CD4-positive, alpha-beta memory T cell (primary cell): Measurements from ENCODE around the gene RGSL1. TPM values are rescaled to one million over a fixed set of nuclear protein-coding genes. Genes with fewer than 3 reads are reported as not detected.

Experiments used
- CTCF ChIA-PET: fragments of 350-600 bp; sonication (Branson Sonifier 250); formaldehyde crosslinking; loops from one replicate; lab custom pipeline; 2021; ENCODE audit warnings: inconsistent platforms; ENCODE audit not compliant: partially characterized antibody; lab: Charles Lee
- POLR2A ChIA-PET: fragments of 350-600 bp; sonication (Branson Sonifier 250); formaldehyde crosslinking; loops from one replicate; lab custom pipeline; 2021; ENCODE audit not compliant: partially characterized antibody; lab: Charles Lee
- DNase-seq, 5 donors: peaks; one replicate each; pipeline versions ENCODE4 v3.0.0 to v3.0.0-alpha.2; 2020 to 2022; ENCODE audit warnings: mixed read lengths in 1 of 5
- H3K27ac ChIP-seq: one replicate; pipeline ENCODE4 v1.7.0; 2013; ENCODE audit warnings: low read depth, low read length
- H3K27me3 ChIP-seq: 2 replicates; pipeline ENCODE4 v1.7.0; 2013; ENCODE audit warnings: mild to moderate bottlenecking, low read length, moderate library complexity; ENCODE audit not compliant: insufficient read depth
- H3K36me3 ChIP-seq: 2 replicates; pipeline ENCODE4 v1.7.0; 2013; ENCODE audit warnings: mild to moderate bottlenecking, low read length, moderate library complexity; ENCODE audit not compliant: insufficient read depth
- H3K4me1 ChIP-seq: 2 replicates; pipeline ENCODE4 v1.7.0; 2013; ENCODE audit warnings: mild to moderate bottlenecking, low read length, moderate library complexity; ENCODE audit not compliant: insufficient read depth
- H3K4me3 ChIP-seq, 2 donors: one replicate each; pipeline ENCODE4 v1.7.0; 2013; ENCODE audit warnings: low read length in 2 of 2, mild to moderate bottlenecking in 1 of 2
- H3K9me3 ChIP-seq, 2 donors: one replicate each; pipeline ENCODE4 v1.7.0; 2013; ENCODE audit warnings: low read length in 2 of 2, control low read depth in 1 of 2; ENCODE audit not compliant: control insufficient read depth in 1 of 2
- H3K27ac Mint-ChIP-seq, 7 donors: one replicate each; pipeline ENCODE4 v1.8.0; 2020 to 2021; ENCODE audit warnings: mixed read lengths in 7 of 7, mild to moderate bottlenecking in 6 of 7, inconsistent platforms in 3 of 7, moderate library complexity in 3 of 7
- H3K27me3 Mint-ChIP-seq, 2 donors: one replicate each; pipeline ENCODE4 v1.8.0; 2020 to 2021; ENCODE audit warnings: mixed read lengths in 2 of 2
- H3K36me3 Mint-ChIP-seq, 2 donors: one replicate each; pipeline ENCODE4 v1.8.0; 2020 to 2021; ENCODE audit warnings: mixed read lengths in 2 of 2, inconsistent platforms in 1 of 2, mild to moderate bottlenecking in 1 of 2
- H3K4me1 Mint-ChIP-seq, 4 donors: one replicate each; pipeline ENCODE4 v1.8.0; 2020 to 2021; ENCODE audit warnings: mixed read lengths in 4 of 4, mild to moderate bottlenecking in 1 of 4
- H3K4me3 Mint-ChIP-seq, 8 donors: one replicate each; pipeline ENCODE4 v1.8.0; 2020 to 2021; ENCODE audit warnings: mixed read lengths in 8 of 8, mild to moderate bottlenecking in 7 of 8, moderate library complexity in 6 of 8, inconsistent platforms in 3 of 8
- H3K9me3 Mint-ChIP-seq, 8 donors: one replicate each; pipeline ENCODE4 v1.8.0; 2020 to 2021; ENCODE audit warnings: mixed read lengths in 8 of 8, mild to moderate bottlenecking in 5 of 8, inconsistent platforms in 3 of 8, moderate library complexity in 1 of 8
- intact Hi-C: fragments of 100-400 bp; cut with micrococcal nuclease; formaldehyde crosslinking; loops from one replicate; pipeline ENCODE4 v1.15.1; 2023
- polyA plus RNA-seq, 2 donors: library from polyadenylated mRNA; unstranded; fragments of 300-500 nt; fragmentation: Illumina TruSeq; gene quantifications; one replicate each; pipeline ENCODE4 v1.2.3, GENCODE V29; 2021
- total RNA-seq, 2 experiments: library from RNA; stranded (reverse); gene quantifications; one replicate each; pipeline ENCODE4 v1.2.3, GENCODE V29; 2021

RGSL1 gene
- total and polyA plus RNA-seq, 4 experiments from 2014 or later: 0.07 TPM; not detected in 3

DNA sequence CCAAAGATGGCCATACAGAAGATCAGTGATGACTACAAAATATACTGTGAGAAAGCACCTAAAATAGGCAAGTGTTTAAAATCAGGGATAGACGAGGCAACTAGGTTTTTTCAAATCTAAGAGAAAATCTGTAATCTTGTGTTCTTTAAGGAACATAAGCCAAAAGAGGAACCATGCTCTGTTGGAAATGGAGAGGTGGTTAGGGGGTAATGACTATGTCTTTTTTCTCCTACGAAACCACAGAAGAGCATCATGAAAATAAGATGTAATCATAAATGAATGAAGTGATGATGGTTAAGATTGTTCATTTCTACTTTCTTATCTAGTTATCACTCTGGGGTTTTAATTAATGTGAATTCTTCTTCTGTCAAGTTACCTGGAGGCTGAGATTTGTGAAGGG is 43.1 kb downstream of the RGSL1 start:
- Histone ChIP-seq H3K27ac (no peak overlapping the region), H3K9me3 (no peaks in the 10 kb centered on the region), H3K4me3 (no peak overlapping the region), H3K4me1 (no peaks in the 10 kb centered on the region), H3K27me3 (no peaks in the 10 kb centered on the region), H3K36me3 (no peaks in the 10 kb centered on the region)
- H3K27ac Mint-ChIP-seq: no peak overlapping the region
- no peaks in the 10 kb centered on the region for H3K9me3 Mint-ChIP-seq
- H3K36me3 Mint-ChIP-seq: no peaks in the 10 kb centered on the region
- peaks cover 1 to 3% of the 10 kb centered on the region in 2 donors for H3K27me3 Mint-ChIP-seq
- ChIA-PET CTCF (no interaction called here), POLR2A (no interaction called here)
- H3K4me3 Mint-ChIP-seq: no peak overlapping the region
- intact Hi-C loops: no loop called here
- DNase-seq: no peak
- H3K4me1 Mint-ChIP-seq: no peaks in the 10 kb centered on the region

- no peaks in the 10 kb centered on the region for H3K9me3 ChIP-seq
- H3K36me3 Mint-ChIP-seq: no peaks in the 10 kb centered on the region
- POLR2A ChIA-PET: no interaction called here
- peaks cover 0 to 2% of the 10 kb centered on the region in 2 donors for H3K27me3 Mint-ChIP-seq
- H3K9me3 Mint-ChIP-seq: no peaks in the 10 kb centered on the region
- H3K4me1 ChIP-seq: no peaks in the 10 kb centered on the region
- H3K4me1 Mint-ChIP-seq: no peaks in the 10 kb centered on the region
- no peak for DNase-seq
- H3K36me3 ChIP-seq: no peaks in the 10 kb centered on the region
- H3K27me3 ChIP-seq: no peaks in the 10 kb centered on the region
- CTCF ChIA-PET: no interaction called here
- no peak overlapping the region for H3K27ac ChIP-seq
- no peak overlapping the region for H3K4me3 Mint-ChIP-seq
- no peak overlapping the region for H3K27ac Mint-ChIP-seq
- no peak overlapping the region for H3K4me3 ChIP-seq
- intact Hi-C loops: no loop called here
Observed at GRCh38 chr1:182495002-182495401, 45.1 kb downstream of the RGSL1 start.

DNA sequence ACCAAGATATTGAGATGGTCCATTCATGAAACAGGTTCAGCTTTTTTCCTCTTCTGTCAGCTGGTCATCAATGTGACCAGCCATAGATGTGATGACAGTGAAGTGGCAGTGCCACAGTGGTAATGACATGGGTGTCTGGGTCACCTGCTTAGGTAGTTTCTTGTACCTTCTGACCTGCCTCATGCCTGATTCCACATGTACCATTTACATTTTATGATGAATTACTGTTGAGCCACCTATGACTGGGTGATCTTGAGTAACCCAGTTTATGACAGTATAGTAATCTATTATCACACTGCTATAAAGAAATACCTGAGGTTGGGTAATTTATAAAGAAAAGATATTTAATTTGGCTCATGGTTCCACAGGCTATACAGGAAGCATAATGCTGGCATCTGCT is 45.7 kb downstream of the RGSL1 start:
- H3K27me3 ChIP-seq: no peaks in the 10 kb centered on the region
- no peaks in the 10 kb centered on the region for H3K36me3 ChIP-seq
- H3K36me3 Mint-ChIP-seq: no peaks in the 10 kb centered on the region
- peaks cover 0 to 2% of the 10 kb centered on the region in 2 donors for H3K27me3 Mint-ChIP-seq
- no peak overlapping the region for H3K4me3 ChIP-seq
- ChIA-PET CTCF (no interaction called here), POLR2A (no interaction called here)
- no peaks in the 10 kb centered on the region for H3K9me3 ChIP-seq
- H3K9me3 Mint-ChIP-seq: no peaks in the 10 kb centered on the region
- H3K27ac Mint-ChIP-seq: no peak overlapping the region
- H3K4me1 Mint-ChIP-seq: no peaks in the 10 kb centered on the region
- no peaks in the 10 kb centered on the region for H3K4me1 ChIP-seq
- no peak for DNase-seq
- H3K27ac ChIP-seq: no peak overlapping the region
- H3K4me3 Mint-ChIP-seq: no peak overlapping the region
- intact Hi-C loops: no loop called here

DNA sequence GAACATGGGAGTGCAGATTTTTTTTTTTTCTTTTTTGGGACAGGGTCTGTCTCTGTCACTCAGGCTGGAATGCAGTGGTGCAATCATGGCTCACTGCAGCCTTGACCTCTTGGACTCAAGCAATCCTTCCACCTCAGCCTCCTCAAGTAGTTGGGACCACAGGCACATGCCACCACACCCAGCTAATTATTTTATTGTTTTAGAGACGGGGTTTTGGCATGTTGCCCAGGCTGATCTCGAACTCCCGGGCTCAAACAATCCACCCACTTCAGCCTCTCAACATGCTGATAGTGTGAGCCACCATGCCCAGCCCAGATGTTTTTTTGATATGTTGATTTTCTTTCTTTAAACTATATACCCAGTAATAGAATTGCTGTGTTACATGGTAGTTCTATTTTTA is 57.7 kb downstream of the RGSL1 start:
- no peaks in the 10 kb centered on the region for H3K36me3 Mint-ChIP-seq
- H3K9me3 Mint-ChIP-seq: peaks cover 0 to 29% (median 6%) of the 10 kb centered on the region in 8 donors
- Histone ChIP-seq H3K27me3 (no peaks in the 10 kb centered on the region), H3K4me3 (no peak overlapping the region), H3K27ac (no peak overlapping the region), H3K36me3 (no peaks in the 10 kb centered on the region), H3K4me1 (no peaks in the 10 kb centered on the region), H3K9me3 (no peaks in the 10 kb centered on the region)
- no peak for DNase-seq
- CTCF ChIA-PET: no interaction called here
- H3K4me3 Mint-ChIP-seq: no peak overlapping the region
- no peaks in the 10 kb centered on the region for H3K4me1 Mint-ChIP-seq
- peaks cover 5 to 12% of the 10 kb centered on the region in 2 donors for H3K27me3 Mint-ChIP-seq
- H3K27ac Mint-ChIP-seq: no peak overlapping the region
- intact Hi-C loops: no loop called here
- POLR2A ChIA-PET: no interaction called here

DNA sequence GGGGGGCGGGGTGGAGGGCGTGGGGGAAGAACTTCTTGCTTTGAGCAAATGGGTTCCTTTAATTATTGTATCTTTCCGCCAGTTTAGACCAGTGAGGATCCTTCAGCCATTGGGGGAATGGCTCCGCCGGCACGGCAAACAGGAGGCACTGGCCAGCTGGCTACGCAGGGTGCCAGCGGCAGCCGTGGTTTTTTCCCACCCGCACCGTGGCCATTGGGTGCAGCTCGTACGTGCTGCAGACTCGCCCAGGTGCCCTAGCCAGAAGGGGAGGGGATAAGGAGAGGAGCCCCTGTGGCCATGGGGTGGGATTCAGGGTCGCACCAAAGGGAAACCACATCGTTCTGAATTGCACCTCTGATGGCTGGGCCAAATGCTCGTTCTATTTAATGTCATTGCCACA is 65.6 kb downstream of the RGSL1 start:
- no peaks in the 10 kb centered on the region for H3K9me3 ChIP-seq
- ChIA-PET POLR2A (no interaction called here), CTCF (no interaction called here)
- no peaks in the 10 kb centered on the region for H3K4me1 ChIP-seq
- H3K36me3 ChIP-seq: no peaks in the 10 kb centered on the region
- no peak overlapping the region for H3K27ac Mint-ChIP-seq
- H3K36me3 Mint-ChIP-seq: no peaks in the 10 kb centered on the region
- no peak for DNase-seq
- no peaks in the 10 kb centered on the region for H3K27me3 ChIP-seq
- intact Hi-C loops: no loop called here
- peaks cover 0 to 41% (median 29%) of the 10 kb centered on the region in 8 donors for H3K9me3 Mint-ChIP-seq
- no peak overlapping the region for H3K27ac ChIP-seq
- no peak overlapping the region for H3K4me3 ChIP-seq
- peaks cover 10 to 14% of the 10 kb centered on the region in 2 donors for H3K27me3 Mint-ChIP-seq
- H3K4me1 Mint-ChIP-seq: no peaks in the 10 kb centered on the region
- H3K4me3 Mint-ChIP-seq: no peak overlapping the region

- no peaks in the 10 kb centered on the region for H3K4me1 Mint-ChIP-seq
- H3K4me3 Mint-ChIP-seq: no peak overlapping the region
- H3K4me1 ChIP-seq: no peaks in the 10 kb centered on the region
- H3K27me3 ChIP-seq: no peaks in the 10 kb centered on the region
- no peak for DNase-seq
- intact Hi-C loops: no loop called here
- ChIA-PET CTCF (no interaction called here), POLR2A (no interaction called here)
- H3K27ac Mint-ChIP-seq: no peak overlapping the region
- peaks cover 12 to 18% of the 10 kb centered on the region in 2 donors for H3K27me3 Mint-ChIP-seq
- H3K36me3 Mint-ChIP-seq: no peaks in the 10 kb centered on the region
- H3K9me3 Mint-ChIP-seq: peaks cover 6 to 65% (median 46%) of the 10 kb centered on the region in 8 donors
- no peak overlapping the region for H3K27ac ChIP-seq
- no peak overlapping the region for H3K4me3 ChIP-seq
- H3K36me3 ChIP-seq: no peaks in the 10 kb centered on the region
- no peaks in the 10 kb centered on the region for H3K9me3 ChIP-seq
Observed at GRCh38 chr1:182520736-182521135, 70.8 kb downstream of the RGSL1 start.

- no peak overlapping the region for H3K4me3 ChIP-seq
- H3K27me3 Mint-ChIP-seq: peaks cover 23 to 24% of the 10 kb centered on the region in 2 donors
- peaks cover 12 to 60% (median 43%) of the 10 kb centered on the region in 8 donors for H3K9me3 Mint-ChIP-seq
- H3K36me3 ChIP-seq: no peaks in the 10 kb centered on the region
- ChIA-PET CTCF (no interaction called here), POLR2A (no interaction called here)
- no peak overlapping the region for H3K27ac ChIP-seq
- no peaks in the 10 kb centered on the region for H3K9me3 ChIP-seq
- peaks cover 2 to 4% of the 10 kb centered on the region in 2 donors for H3K36me3 Mint-ChIP-seq
- intact Hi-C loops: no loop called here
- no peaks in the 10 kb centered on the region for H3K4me1 Mint-ChIP-seq
- H3K27ac Mint-ChIP-seq: no peak overlapping the region
- H3K4me3 Mint-ChIP-seq: no peak overlapping the region
- H3K4me1 ChIP-seq: no peaks in the 10 kb centered on the region
- H3K27me3 ChIP-seq: no peaks in the 10 kb centered on the region
- no peak for DNase-seq
Observed at GRCh38 chr1:182525342-182525741, 75.4 kb downstream of the RGSL1 start.

DNA sequence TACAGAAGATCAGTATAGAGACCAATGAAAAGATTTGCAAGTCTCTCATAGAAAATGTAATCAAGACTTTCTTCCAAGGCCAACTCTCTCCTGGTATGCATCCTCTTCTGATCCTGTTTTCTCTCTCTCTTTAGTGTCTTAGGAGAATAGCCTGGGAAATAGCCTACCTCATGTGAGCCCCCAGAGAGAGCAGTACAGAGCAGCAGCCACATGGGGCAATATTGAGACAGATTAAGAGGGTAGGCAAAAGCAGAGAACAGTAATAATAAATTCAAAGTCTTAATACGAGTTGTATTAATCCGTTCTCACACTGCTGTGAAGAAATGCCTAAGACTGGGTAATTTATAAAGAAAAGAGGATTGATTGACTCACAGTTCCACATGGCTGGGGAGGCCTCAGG is 77.7 kb downstream of the RGSL1 start:
- no peak overlapping the region for H3K4me3 Mint-ChIP-seq
- Histone ChIP-seq H3K4me3 (no peak overlapping the region), H3K4me1 (no peaks in the 10 kb centered on the region), H3K36me3 (no peaks in the 10 kb centered on the region), H3K9me3 (no peaks in the 10 kb centered on the region), H3K27ac (no peak overlapping the region), H3K27me3 (no peaks in the 10 kb centered on the region)
- peaks cover 12 to 24% of the 10 kb centered on the region in 2 donors for H3K27me3 Mint-ChIP-seq
- ChIA-PET CTCF (no interaction called here), POLR2A (no interaction called here)
- DNase-seq: no peak
- peaks cover 2 to 4% of the 10 kb centered on the region in 2 donors for H3K36me3 Mint-ChIP-seq
- peaks cover 0 to 3% (median under 1%) of the 10 kb centered on the region in 4 donors for H3K4me1 Mint-ChIP-seq
- intact Hi-C loops: no loop called here
- no peak overlapping the region for H3K27ac Mint-ChIP-seq
- peaks cover 10 to 56% (median 42%) of the 10 kb centered on the region in 8 donors for H3K9me3 Mint-ChIP-seq
